Iris pigment epithelial cell (primary cell): ENCODE measurements around the gene APBA1.
A peak's percentile ranks its signal among the peaks of the same experiment; 100 is the strongest.

Experiments
- DNase-seq: peaks from one replicate; pipeline ENCODE4 v3.0.0-alpha.2; 2011; ENCODE audit warnings: low read depth

The APBA1 gene

DNA sequence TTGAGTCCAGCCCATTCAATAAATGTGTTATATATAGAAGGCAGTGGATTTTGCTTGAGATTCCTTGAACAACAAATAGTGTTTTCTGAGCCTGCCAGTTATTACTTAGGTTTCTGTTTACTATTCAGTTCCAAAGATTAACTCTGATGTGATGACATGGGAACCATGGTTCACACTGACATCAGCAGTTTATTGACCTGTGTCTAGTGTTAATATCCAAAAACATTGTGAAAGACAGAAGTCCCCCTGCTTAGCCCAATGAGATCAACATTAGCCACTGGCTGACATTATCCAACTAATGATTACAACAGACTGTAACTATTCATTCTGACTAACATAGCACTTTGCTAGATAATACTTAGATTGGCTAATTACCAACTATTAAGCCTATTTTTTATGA is 14.9 kb downstream of the APBA1 start:
- no peak for DNase-seq

DNA sequence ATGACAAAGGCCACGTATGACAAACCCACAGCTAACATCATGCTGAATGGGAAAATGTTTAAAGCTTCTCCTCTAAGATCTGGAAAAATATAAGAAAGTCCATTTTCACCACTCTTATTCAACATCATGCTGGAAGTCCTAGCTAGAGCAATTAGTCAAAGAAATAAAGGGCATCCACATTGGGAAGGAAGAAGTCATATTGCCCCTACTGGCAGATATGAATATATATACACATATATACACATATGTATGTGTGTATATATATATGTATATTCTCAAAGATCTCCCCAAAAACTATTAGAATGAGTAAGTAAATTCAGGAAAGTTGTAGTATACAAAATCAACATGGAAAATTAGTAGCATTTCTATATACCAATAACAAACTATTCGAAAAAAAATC is 17.1 kb downstream of the APBA1 start:
- no peak for DNase-seq

DNA sequence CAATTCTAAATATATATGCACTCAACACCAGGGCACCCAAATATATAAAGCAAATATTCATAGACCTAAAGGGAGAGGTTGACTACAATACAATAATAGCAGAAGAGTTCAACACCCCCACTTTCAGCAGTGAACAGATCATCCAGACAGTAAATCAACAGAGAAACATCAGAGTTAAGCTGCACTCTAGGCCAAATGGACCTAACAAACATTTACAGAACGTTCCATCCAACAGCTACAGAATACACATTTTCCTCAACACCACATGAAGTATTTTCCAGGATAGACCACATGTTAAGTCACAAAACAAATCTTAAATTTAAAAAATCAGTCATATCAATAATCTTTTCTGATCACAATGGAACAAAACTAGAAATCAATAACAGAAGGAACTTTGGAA is 18.9 kb downstream of the APBA1 start:
- DNase-seq, result no peak

DNA sequence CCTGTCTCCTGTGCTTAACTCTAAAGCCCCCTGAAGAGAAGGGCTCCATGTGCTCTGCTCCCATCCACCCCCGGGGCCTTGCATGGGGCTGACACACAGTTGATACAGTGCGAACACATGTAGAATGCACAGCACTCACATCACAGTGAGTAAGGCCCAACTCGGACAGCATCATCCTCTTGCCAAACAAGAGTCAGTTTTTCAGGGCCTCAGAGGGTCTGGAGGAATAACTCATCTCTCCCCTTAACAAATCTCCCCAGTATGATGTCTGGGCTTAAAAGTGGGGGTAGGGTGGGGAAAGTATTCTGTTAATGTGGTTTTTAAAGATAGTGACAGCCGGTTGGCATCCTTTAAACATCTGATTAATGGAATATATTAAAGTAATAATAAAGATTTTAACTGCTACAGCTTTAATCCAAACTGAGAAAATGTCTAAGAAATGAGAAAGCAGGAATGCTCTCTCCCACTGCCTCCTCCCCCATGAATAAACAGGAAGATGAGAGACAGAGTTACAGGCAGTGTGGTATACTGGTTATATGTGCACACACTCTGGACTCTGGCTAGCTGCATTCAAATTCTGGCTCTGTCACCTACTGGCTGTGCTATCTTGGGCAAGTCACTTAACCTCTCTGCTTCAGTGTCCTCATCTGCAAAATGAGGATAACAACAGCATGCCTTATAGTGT is 22.5 kb downstream of the APBA1 start:
- DNase-seq, result peak; percentile 34

- DNase-seq, result no peak
Measured at GRCh38 chr9:69647804-69648203, 24.4 kb downstream of the APBA1 start.

GRCh38 chr9:69646810-69647209 is 25.4 kb downstream of the APBA1 start:
- no peak for DNase-seq

DNA sequence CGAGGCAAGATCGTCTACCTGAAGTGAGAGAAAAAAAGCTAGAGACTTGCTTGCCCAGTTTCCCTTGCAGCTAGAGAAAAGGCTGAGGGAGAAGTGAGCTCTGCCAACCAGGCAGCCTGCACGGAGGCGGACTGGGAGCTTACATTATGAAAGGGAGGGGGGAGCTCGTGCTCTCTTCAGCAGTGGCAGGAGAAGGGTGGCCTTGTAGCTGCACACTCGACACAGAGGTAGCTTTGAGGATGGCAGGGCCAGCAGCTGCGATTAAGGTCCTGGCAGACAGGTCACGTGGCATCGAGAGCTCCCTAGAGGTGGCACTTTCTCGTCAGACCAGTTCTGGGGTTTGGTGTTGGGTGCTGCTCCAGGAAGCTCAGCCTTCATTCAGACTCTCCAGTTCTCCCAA is 26.7 kb downstream of the APBA1 start:
- DNase-seq, result no peak

DNA sequence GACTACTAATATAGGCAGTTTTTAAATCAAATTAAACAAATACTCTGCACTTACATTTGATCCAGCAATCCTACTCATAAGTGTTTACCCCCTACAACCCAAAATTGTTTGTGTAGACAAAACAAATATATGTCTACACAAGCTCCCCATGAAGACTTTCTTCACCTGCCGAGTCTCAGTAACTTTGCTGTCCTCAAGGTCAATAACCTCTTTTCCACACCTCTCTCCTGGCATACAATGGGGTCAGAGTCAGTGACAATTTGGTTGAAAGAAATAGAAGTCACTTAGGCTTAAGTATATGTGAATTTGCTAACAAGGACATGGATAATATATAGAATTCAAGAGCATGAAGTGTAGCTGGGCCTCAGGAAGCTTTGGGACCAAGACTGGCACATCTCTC is 29.1 kb downstream of the APBA1 start:
- DNase-seq, result no peak

- peak; percentile 65 for DNase-seq
Measured at GRCh38 chr9:69637817-69638200, 34.4 kb downstream of the APBA1 start.

DNA sequence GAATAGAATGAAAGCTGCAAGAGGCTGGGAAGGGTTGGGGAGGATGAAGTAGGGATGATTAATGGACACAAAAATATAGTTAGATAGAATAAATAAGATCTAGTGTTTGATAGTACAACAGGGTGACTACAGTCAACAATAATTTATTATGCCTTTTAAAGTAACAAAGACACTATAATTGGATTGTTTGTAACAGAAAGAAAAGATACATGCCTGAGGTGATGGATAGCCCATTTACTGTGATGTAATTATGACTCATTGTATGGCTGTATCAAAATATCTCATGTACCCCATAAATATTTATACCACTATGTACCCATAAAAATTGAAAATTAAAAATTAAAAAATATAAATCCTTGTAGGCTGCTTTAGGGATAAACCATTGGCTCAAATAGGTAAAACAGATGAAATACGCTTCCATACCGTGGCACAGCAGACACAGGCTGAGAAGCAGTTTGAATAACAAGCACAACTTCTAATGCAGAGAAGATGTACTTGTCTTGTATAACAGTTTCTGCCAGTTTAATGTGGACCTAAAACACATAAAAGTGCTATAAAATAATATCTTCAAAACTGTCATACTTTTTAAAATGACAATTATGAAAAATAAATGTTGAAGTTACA is 34.9 kb downstream of the APBA1 start:
- no peak for DNase-seq

- no peak for DNase-seq
Measured at GRCh38 chr9:69633716-69634115, 38.5 kb downstream of the APBA1 start.

- DNase-seq, result no peak
Measured at GRCh38 chr9:69632768-69633167, 39.4 kb downstream of the APBA1 start.

- no peak for DNase-seq
Measured at GRCh38 chr9:69627281-69627680, 44.9 kb downstream of the APBA1 start.

- DNase-seq, result no peak
Measured at GRCh38 chr9:69623276-69623675, 48.9 kb downstream of the APBA1 start.

DNA sequence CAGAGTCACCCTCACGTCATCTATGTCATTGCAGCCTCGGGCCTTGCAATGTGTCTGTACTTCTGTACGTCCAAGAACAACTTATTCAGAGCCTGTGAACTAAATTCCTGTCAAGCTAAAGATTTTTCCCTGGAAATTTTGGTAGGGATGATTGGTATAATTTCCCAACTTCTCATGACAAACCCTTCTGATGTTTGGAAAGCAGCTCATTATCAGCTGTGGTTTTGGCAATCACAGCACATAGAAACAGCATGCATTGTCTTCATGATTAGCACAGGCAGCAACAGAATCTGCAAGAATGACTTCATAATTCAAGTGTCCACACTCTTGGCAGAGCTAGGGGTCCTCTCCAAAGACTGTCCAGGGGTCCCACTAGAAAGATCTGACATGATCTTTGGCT is 49.5 kb downstream of the APBA1 start:
- DNase-seq, result peak; percentile 10

DNA sequence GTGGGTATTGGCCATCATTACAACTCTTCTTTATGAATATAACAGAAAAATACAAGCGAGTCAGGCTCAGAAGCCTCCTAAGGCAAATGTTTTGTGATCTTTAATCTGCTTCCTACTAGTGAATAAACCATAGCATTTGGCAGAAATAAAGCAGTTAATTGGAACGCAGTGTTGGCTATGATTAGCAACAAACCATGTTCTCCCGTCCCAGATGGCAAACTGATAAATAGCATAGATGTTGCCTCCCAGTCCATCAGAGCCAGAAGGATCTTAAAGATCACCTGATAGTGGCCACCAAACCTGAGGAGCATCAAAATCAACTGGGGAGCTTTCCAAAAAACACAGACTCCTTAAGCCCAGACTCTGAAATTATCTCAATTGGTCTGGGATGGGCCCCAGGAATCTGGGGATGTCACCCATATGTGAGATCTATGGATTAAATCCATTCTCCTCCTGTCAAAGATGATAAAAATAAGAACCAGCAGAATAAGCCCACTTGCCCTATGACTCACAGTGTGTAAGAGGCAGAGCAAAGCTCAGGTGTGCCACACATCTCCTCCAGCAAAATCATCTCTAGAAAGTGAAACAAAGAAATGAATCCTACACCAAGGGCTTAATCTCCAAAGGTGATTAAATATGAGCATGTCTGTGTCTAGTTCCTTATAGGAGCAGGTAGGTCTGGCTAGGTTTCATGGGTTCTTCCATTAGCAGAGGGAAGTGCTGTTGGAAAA is 50.3 kb downstream of the APBA1 start:
- DNase-seq, result no peak

DNA sequence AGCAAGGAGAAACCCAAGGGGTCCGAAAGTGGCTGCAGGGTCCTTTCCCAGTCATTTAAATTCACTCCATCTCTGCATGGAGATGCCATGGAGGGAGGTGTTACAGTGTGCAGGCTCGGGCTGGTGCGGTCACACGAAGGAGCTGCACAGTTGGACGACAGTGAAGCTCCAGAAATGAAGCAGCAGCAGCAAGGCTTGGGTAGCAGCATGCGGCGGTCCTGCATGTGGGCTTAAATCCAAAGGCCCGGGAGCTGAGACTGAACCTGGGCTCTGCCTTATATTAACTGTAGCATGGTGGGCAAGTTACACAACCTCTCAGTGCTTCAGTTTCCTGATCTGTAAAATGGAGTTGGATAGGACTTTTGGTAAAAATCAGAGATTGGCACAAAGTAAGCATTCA is 51.4 kb downstream of the APBA1 start:
- no peak for DNase-seq

DNA sequence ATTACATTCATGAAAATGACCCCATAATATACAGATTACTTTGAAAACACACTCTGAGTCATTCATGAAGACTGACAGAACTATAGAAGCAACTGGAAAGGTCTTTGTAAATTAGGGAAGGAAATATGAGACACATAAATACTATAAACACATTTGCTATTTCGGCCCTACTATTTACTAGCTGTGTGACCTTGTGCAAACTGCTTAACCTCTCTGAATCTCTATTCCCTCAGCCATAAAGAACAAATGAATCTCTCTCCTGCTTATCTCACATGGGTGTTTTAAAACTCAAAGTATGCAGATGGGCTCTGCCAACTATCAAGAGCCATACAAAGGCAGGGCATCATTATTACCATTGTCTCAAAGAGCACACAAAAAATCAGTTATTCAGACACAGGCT is 52.9 kb downstream of the APBA1 start:
- DNase-seq, result no peak

DNA sequence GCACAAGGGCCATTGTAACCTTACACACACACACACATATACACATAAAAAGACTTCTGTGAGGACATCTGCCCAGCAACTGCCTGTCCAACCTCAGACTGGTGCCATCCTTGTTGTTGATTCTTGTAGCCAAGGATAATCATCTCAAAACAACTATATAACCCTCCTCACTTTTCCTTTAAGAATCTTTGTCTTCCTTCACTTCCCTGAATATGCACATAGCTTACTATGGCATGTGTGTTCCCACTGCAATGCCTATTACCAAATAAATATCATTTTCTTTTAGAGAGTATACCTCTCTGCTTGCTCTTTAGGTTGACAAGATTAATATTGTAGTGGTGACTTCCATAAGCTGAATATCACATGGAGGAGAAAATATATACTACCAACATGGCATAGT is 55.2 kb downstream of the APBA1 start:
- no peak for DNase-seq

DNA sequence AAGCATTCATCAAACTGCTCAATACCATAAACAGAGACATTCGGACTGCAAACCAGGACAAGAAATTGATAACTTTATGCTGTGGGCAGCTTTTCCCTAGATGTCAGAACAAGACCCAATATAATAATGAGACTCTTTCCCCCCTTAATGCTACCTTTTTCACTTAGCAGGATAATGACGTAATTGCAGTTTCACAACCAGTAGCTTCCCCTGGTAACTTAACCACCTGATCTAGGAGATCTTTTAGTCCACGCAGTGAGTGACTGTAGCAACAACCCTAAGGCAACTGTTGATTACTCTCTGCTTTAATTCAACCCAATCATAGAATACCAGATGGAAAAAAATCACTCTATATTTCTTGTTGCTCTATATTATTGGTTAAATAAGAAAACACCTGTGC is 56.3 kb downstream of the APBA1 start:
- DNase-seq, result no peak

GRCh38 chr9:69611221-69611620 is 61.0 kb downstream of the APBA1 start:
- no peak for DNase-seq

- DNase-seq, result no peak
Measured at GRCh38 chr9:69609156-69609555, 63.0 kb downstream of the APBA1 start.

DNA sequence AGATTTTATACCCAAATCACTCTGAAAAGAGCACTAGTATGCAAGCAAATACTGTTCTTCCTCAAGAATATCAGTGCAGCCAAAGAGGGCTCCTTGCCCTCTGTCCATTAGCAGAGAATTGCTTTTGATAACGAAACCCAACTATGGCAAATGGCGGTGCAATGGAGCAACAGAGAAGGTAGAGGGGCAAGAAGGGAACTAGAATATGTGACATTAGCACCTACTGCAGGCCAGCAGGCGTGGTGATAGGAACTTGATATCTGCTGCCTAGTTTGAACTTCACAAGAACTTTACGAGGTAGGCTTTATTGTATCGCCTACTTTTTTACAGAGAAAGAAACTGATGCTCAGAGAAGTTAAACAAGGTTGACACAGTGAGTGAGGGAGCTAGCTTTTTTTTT is 66.1 kb downstream of the APBA1 start:
- no peak for DNase-seq

DNA sequence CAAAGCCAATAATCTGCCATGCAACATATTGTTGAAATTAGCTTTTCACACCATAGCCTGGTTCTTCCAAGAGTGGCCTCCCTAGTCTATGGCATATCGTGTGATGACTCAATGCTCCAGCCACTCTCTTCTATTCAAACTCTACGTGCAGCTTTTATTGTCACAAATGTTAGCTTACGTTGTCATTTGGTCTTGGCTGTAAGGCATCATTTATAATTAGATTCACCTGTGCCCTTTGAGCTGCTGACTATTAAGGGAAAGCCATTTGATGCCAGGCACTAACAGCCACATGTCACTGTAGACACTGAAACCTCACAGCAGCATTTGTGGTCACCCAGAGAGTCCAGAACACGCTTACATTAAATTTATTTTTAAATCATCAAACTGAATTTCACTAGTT is 66.8 kb downstream of the APBA1 start:
- no peak for DNase-seq
